ENCODE measurements around the gene CCT8L2.
"Not testable (repeated sequence)": the region's sequence is repeated elsewhere in the genome, so short reads cannot be mapped to it uniquely, and the experiment has no call there.

The CCT8L2 gene

GRCh38 chr22:16555077-16555994, 37.3 kb downstream of the CCT8L2 start:
- not testable (repeated sequence) for ATAC-seq; H3K36me3 Mint-ChIP-seq; H3K9me3 Mint-ChIP-seq; H3K4me3 Mint-ChIP-seq; H3K27ac Mint-ChIP-seq; DNase-seq (ENCODE audit: low spot score in 2 of 2); H3K4me1 Mint-ChIP-seq

- not testable (repeated sequence) for H3K9me3 Mint-ChIP-seq; H3K27ac Mint-ChIP-seq; H3K36me3 Mint-ChIP-seq; DNase-seq (ENCODE audit: low spot score in 2 of 2); H3K4me3 Mint-ChIP-seq; H3K4me1 Mint-ChIP-seq; ATAC-seq
These were observed 49.3 kb downstream of the CCT8L2 start for GRCh38 chr22:16543310-16543709.

Data from stimulated activated effector memory CD8-positive, alpha-beta T cell treated with anti-CD3 and anti-CD28 coated beads, Interleukin-12 subunit alpha, Interleukin-12 subunit beta, amount 100 ng/mL, for 72 hours (primary cell).